ENCODE measurements around the gene OR51V1.
"Not testable (repeated sequence)": the region's sequence is repeated elsewhere in the genome, so short reads cannot be mapped to it uniquely, and the experiment has no call there.

OR51V1 gene

GRCh38 chr11:5171856-5172255, 28.6 kb downstream of the OR51V1 start:
- no peak for DNase-seq (ENCODE audit: low read depth in 1 of 2, low spot score in 1 of 2)

DNA sequence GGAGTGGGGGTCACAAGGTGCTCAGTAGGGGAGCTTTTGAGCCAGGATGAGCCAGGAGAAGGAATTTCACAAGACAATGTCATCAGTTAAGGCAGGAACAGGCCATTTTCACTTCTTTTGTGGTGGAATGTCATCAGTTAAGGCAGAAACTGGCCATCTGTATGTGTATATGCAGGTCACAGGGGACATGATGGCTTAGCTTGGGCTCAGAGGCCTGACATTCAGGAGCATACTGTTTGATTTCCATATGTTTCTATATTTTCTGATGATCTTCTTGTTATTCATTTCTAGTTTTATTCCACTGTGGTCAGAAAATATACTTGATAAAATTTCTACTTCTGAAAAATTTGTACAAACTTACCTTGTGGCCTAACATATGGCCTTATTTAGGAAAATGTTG, 34.6 kb downstream of the OR51V1 start:
- DNase-seq (ENCODE audit: low read depth in 1 of 2, low spot score in 1 of 2): not testable (repeated sequence)

DNA sequence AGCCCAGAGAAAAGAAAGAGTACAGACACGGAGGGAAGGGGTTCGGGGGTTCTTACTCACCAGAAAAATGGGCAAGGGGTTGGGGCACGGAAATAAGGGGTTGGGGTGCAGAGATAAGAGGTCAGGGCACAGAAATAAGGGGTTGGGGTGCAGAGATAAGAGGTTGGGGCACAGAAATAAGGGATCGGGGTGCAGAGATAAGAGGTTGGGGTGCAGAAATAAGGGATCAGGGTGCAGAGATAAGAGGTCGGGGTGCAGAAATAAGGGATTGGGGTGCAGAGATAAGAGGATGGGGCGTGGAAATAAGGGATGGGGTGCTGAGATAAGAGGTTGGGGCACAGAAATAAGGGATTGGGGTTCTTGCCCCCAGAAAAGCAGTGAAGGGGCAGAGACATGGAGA, 35.7 kb downstream of the OR51V1 start:
- not testable (repeated sequence) for DNase-seq (ENCODE audit: low read depth in 1 of 2, low spot score in 1 of 2)

GRCh38 chr11:5161045-5161444, 39.4 kb downstream of the OR51V1 start:
- not testable (repeated sequence) for DNase-seq (ENCODE audit: low read depth in 1 of 2, low spot score in 1 of 2)

DNA sequence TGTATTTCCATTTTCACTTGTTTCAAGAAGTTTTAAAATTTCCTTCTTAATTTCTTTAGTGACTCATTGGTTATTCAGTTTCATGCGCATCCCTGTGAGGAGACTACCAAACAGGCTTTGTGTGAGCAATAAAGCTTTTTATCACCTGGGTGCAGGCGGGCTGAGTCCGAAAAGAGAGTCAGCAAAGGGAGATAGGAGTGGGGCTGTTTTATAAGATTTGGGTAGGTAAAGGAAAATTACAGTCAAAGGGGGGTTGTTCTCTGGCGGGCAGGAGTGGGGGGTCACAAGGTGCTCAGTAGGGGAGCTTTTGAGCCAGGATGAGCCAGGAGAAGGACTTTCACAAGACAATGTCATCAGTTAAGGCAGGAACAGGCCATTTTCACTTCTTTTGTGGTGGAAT, 40.3 kb downstream of the OR51V1 start:
- DNase-seq (ENCODE audit: low read depth in 1 of 2, low spot score in 1 of 2): not testable (repeated sequence)

- no peak for DNase-seq (ENCODE audit: low read depth in 1 of 2, low spot score in 1 of 2)
Measured at GRCh38 chr11:5159806-5160205, 40.7 kb downstream of the OR51V1 start.

DNA sequence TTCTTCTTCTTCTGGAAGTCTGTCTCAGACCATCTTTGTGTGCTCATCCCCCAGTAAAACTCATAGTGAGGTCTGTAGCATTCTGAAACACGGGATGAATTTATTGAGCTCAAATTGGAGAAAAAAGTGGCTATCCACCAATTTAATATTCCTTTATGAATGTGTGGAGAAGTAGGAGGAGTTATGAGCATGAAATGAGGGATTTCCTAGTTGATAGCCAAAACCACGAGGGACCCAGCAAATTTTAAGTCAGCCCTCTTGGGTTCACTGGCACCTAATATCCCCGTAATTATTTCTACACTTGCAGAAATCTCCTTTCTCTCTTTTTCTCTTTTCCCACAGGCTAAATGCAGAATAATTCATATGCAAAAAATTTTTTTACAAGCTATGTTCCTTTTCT, 45.8 kb downstream of the OR51V1 start, which contains the start of gene OR52A1:
TSS of gene OR52A1 (minus strand) at position 101 of the 400 bp plus-strand sequence. CDS start 2,388 bp downstream, outside the sequence.
- DNase-seq (ENCODE audit: low read depth in 1 of 2, low spot score in 1 of 2): no peak

- DNase-seq (ENCODE audit: low read depth in 1 of 2, low spot score in 1 of 2): no peak
Measured at GRCh38 chr11:5153574-5154431, 46.7 kb downstream of the OR51V1 start.

- no peak for DNase-seq (ENCODE audit: low read depth in 1 of 2, low spot score in 1 of 2)
Measured at GRCh38 chr11:5151713-5152153, 48.7 kb downstream of the OR51V1 start.

All from activated T-helper 1 cell treated with anti-CD3 and anti-CD28 coated beads, Interleukin-2, amount 50 U/mL, for 16 hours (primary cell).